Measurements from ENCODE around the gene SLC39A13. TPM values are rescaled to one million over a fixed set of nuclear protein-coding genes. Genes with fewer than 3 reads are reported as not detected.

The SLC39A13 gene
- total and polyA plus RNA-seq, 8 donors = 29.6 to 66.1 (median 36.6) TPM

DNA sequence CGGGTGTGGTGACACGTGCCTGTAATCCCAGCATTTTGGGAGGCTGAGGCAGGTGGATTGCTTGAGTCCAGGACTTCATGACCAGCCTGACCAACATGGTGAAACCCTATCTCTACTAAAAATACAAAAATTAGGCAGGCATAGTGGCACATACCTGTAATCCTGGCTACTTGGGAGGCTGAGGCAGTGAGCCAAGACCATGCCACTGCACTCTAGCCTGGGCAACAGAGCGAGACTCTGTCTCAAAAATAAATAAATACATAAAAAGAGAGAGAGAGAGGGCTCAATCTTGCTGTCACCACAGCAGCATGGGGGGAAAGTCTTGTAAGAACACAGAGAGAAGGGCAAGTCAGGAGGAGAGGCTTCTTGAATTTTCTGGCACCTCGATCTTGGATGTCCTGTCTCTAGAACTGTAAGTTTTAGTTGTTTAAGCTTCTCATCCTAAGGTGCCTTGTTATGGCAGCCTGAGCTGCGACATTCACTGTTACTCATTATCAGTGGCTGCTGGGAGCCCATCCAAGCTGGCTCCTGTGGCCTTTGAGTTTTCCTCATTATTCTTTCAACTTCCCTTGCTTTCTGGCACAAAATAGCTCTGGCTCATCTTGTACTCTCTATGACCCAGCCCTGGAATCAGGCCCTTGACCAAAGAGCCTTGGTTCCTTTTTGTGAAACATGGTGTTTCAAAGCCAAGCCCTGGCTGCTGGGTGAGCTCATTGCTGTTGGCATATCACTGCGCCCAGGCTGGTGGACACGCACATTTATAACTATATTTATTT is 25.8 kb downstream of the SLC39A13 start:
- no peak for TF ChIP-seq CTCF (IDR thresholded peaks at IDR 0.05)
- DNase-seq = no peak
- Histone ChIP-seq H3K4me3 (no peak overlapping the region), H3K9me3 (no peaks in the 10 kb centered on the region), H3K27ac (no peak overlapping the region), H3K4me1 (no peaks in the 10 kb centered on the region), H3K36me3 (no peaks in the 10 kb centered on the region), H3K27me3 (no peaks in the 10 kb centered on the region)
- intact Hi-C loops (cut with DNase I) = no loop called here
- peak; percentile 30 for ATAC-seq

DNA sequence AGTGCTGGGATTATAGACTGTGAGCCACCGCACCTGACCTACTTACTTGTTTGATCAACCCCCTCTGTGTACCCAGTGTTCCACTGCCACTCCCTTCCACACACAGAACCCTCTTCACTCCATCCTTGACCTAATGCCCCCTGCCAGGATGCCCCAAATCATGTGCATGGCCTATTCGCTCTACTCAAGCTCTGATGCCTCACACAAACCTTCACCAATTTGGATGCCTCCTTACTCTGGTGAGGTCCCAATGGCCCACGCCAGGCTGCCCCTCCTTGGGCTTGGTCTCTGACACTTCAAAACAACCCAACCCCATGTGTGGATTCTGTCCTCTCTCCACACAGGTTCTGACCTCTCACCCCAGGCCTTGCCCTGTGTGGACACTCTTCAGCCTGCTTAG is 27.3 kb downstream of the SLC39A13 start:
- no peaks in the 10 kb centered on the region for H3K9me3 ChIP-seq
- ATAC-seq = peak; percentile 51
- TF ChIP-seq CTCF (IDR thresholded peaks at IDR 0.05) = no peak
- H3K27me3 ChIP-seq = no peaks in the 10 kb centered on the region
- H3K36me3 ChIP-seq = no peaks in the 10 kb centered on the region
- H3K4me1 ChIP-seq = no peaks in the 10 kb centered on the region
- H3K27ac ChIP-seq = no peak overlapping the region
- DNase-seq = no peak
- no peak overlapping the region for H3K4me3 ChIP-seq
- intact Hi-C loops (cut with DNase I) = no loop called here

GRCh38 chr11:47436726-47437125 is 28.3 kb downstream of the SLC39A13 start:
- no peaks in the 10 kb centered on the region for H3K36me3 ChIP-seq
- DNase-seq (no peak), ATAC-seq (no peak)
- H3K9me3 ChIP-seq = no peaks in the 10 kb centered on the region
- H3K27me3 ChIP-seq = no peaks in the 10 kb centered on the region
- intact Hi-C loops (cut with DNase I) = no loop called here
- no peak overlapping the region for H3K4me3 ChIP-seq
- TF ChIP-seq CTCF (IDR thresholded peaks at IDR 0.05) = no peak
- H3K4me1 ChIP-seq = no peaks in the 10 kb centered on the region
- H3K27ac ChIP-seq = no peak overlapping the region

DNA sequence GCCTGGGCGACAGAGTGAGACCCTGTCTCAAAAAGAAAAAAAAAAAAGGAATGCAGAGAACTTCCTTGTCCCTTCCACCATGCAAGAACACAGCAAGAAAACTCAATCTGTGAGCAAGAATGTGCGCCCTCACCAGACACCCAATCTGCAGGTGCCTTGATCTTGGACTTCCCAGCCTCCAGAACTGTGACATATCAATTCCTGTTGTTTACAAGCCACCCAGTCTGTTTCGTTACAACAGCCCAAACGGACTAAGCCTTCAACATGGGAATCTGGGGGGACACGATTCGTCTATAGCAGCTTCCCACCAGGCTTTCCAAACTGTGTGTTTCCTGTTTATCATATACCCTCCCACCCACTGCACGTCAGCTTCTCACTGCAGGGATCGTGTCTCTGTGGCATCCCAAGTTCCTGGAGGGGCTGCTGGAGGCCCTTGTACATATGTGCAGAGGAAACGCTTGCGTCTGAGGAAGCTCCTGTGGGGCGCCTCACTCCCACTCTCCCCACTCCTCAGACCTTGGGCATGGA is 28.9 kb downstream of the SLC39A13 start:
- Histone ChIP-seq H3K4me1 (no peaks in the 10 kb centered on the region), H3K36me3 (no peaks in the 10 kb centered on the region), H3K9me3 (no peaks in the 10 kb centered on the region), H3K27ac (no peak overlapping the region), H3K27me3 (no peaks in the 10 kb centered on the region), H3K4me3 (no peak overlapping the region)
- TF ChIP-seq CTCF (IDR thresholded peaks at IDR 0.05) = no peak
- ATAC-seq = no peak
- intact Hi-C loops (cut with DNase I) = no loop called here
- DNase-seq = no peak

GRCh38 chr11:47437746-47438418 is 29.5 kb downstream of the SLC39A13 start:
- peak; percentile 55 for ATAC-seq
- no peak for TF ChIP-seq CTCF (IDR thresholded peaks at IDR 0.05)
- intact Hi-C loops (cut with DNase I) = no loop called here

More at GRCh38 chr11:47437746-47438418, 29.5 kb downstream of the SLC39A13 start:
- Histone ChIP-seq H3K36me3 (no peaks in the 10 kb centered on the region), H3K4me1 (no peaks in the 10 kb centered on the region), H3K27me3 (no peaks in the 10 kb centered on the region), H3K4me3 (no peak overlapping the region), H3K27ac (no peak overlapping the region), H3K9me3 (no peaks in the 10 kb centered on the region)
- peak in 1 of 4 donors; percentile 49 for DNase-seq

Measured in left lung (tissue), 10 donors.